CD4-positive, alpha-beta T cell treated with Interleukin-21 for 1 hour (primary cell): Measurements from ENCODE around the gene FGGY.

Experiments
- DNase-seq: peaks from one replicate; pipeline ENCODE4 v3.0.0-alpha.2; 2020

The FGGY gene

DNA sequence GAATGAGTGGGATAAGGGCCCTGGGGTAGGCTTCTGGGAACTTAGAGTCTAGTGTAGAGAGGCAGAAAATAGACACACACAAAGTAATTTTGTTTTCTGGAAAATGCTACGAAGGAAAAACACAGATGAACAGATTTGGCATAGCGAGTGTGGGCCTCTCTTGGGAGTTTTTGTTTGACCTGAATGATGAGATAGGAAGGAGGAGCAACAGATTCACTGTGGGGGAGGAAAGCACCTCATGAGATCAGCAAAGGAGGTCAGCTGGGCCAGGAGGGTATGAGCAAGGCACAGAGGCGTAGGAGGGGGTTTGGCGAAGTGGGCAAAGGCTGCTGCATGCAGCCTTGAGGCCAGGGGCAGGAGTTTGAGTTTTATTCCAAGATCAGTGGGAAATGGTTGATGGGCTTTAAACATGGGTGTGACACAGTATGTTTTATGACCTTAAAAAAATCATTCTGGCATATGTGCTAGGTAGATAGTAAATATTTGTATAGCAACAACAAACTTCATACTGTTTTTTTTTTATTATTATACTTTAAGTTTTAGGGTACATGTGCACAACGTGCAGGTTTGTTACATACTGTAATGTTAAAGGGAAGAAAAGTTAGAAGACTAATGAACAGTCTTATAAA is 57.9 kb downstream of the FGGY start:
- DNase-seq, result no peak

DNA sequence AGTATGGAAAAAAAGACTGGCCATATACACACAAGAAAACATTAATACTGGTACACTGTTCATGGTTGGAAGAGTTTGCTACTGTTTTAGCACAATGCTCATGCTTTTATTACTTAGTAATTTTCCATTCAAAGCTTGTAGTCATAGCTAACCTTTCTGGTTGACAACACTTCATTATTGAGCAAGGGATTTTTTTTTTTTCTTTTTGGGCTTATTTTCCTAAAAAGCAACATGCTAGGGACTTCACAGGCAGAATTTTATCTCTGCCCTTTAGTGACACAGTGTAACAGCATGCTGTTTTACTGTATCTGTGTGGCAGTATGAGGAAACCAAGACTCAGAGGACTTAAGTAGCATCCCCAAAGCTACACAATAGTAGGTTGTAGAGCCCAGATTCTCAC is 58.5 kb downstream of the FGGY start:
- DNase-seq, result no peak

DNA sequence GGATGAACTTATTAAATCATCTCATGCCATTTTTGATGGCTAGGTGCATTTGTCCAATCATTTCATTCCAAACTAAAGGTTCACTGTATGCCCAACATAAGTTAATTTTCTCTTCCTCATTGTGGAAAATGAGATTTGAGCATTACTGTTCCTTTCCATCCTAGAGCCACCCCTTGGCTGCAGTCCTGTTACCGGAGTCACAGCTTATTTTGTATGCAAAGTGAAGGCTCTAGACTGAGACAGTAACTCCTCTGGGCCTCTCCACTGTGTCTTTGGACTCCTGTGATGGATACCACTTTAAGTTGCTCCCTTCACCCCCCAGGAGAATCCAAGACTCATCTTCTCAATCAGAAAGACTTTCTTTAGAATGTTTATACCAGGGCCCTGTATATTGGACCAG is 59.7 kb downstream of the FGGY start:
- no peak for DNase-seq

DNA sequence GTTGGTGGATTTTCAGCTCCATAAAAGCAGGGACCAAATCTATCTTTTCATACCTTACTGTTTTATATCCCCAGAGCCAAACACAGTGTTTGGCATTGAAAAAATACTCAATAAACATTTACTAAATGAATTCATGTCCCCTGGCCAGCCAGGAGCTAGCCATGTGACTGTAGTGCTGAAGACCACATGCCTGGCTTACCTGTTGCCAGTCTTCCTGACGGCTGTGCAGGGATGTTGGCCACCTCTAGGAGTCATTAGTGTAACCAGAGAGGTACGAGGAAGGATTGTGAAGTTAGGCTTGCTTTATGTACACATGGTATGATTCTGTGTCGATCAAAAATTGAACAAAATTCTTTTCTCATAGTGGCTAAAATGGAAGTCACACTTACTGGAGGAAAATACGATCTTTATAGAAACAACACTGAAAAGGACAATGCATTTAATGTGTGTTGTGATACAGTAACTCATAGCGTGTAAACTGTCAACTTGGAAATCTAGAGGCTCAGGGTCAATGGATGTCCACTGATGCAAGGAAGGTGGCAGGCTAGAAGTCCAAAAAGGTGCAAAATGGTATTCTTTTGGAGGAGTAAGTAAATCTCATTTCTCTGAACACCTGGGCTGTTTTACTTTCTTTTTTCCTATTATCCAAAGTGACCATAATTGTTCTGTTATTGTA is 60.9 kb downstream of the FGGY start:
- DNase-seq, result no peak

DNA sequence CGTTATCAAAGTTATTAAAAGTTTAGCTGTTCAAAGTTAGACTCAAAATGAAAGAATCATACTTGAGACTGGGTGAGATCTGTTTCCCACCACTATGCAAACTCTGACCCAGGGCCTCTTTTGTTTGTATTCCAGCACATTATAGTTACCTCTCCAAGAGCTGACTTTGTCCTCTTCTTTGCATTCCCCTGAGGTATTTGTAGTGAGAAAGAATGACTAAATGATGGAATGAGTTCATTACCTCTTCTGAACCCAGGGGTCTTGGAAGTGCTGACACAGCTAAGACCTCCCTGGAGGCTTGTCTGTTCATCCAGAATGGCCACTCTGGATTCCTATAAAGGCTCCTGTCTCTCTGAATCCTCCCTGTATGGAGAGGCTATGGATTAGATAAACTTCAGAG is 62.4 kb downstream of the FGGY start:
- no peak for DNase-seq

DNA sequence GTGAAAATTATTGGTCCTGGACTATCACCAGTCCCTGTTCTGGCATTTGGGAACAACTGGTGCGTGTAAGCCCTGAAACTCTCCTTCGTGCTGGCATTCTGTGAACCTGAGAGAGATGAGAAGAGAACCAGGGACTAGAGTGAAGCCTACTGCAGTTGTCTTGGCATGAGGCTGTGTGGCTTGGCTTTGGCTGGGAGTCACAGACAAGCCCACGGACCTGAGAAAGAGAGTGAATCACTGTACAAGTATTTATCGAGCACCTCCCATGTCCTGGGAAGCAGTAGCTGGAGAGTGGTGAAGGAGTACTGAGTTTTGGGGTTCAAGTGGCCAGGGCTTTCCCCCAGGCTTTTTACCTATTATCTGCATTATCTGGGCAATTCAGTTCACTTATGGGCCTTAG is 63.3 kb downstream of the FGGY start:
- DNase-seq, result no peak

DNA sequence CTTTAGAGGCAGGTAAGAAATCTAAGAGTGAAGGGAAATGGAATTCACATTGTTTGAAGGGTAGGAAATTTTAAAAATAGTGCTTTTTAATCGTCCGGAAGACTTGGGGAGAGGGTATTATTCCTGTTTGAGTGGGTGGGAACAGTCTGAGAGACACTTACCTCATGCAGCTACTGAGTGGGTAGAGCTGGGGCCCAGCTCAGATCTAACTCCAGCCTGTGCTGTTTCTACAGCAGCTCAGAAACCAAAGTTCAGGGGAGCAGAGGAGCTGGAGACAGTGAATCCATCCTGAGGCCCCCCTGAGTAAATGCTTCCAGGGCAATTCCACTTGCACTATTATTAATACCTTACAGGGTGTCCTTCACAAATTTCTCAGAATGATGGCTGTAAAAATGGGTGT is 63.8 kb downstream of the FGGY start:
- DNase-seq, result no peak

DNA sequence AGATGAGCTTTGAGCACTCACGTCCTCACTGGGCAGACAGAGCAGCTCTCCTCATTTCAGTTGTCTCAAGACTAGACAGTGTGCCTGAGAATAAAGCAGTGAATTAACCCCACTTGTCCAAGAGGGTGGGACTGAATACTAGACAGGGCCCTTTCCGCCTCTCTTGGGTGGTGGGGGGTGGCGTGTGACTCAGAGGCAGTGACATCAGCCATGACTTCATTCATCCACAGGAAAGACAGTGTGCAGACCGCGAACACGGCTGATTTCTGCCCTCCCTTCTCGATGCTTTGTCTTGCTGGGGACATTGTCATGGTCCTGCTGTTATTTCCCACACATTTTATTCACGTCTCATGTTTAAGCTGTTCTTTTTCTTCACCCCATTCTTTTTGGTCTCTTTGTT is 64.9 kb downstream of the FGGY start:
- DNase-seq, result no peak

DNA sequence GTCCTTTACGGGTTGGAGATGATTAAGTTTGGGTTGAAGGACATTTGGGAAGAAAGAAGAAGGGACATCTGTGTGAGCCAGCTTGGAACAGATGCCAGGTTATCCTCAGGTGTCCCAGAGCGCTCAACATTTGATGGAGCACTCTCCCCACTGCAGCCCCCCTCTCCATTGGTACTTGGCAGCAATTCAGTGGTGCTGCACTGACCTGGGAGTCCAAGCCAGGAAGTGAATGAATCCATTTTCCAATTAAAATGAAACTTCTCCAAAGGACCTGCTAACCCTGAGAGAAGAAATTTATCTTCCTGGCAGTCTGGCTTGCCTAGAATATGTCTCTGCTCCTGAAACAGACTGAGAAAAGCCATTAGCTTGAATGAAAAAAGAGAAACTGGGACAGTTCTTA is 67.1 kb downstream of the FGGY start:
- no peak for DNase-seq

DNA sequence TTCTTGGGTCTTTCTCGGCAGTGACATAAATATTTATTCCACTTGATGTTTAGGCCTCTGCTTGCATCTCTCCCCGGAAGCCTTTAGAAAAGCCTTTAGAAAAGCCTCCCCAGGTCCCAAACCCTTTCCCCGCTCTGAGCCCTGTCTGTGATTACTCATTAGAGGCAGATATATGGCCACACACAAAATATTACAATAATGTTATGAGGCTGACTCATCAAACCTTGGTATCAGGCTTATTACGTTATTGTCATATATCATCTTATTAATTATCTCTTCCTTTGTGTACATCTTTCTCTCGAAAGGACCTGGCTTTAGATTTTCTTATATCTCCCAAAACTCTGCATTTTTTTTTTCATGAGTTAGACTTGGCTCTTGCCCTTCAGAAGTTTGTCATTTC is 69.5 kb downstream of the FGGY start:
- no peak for DNase-seq

DNA sequence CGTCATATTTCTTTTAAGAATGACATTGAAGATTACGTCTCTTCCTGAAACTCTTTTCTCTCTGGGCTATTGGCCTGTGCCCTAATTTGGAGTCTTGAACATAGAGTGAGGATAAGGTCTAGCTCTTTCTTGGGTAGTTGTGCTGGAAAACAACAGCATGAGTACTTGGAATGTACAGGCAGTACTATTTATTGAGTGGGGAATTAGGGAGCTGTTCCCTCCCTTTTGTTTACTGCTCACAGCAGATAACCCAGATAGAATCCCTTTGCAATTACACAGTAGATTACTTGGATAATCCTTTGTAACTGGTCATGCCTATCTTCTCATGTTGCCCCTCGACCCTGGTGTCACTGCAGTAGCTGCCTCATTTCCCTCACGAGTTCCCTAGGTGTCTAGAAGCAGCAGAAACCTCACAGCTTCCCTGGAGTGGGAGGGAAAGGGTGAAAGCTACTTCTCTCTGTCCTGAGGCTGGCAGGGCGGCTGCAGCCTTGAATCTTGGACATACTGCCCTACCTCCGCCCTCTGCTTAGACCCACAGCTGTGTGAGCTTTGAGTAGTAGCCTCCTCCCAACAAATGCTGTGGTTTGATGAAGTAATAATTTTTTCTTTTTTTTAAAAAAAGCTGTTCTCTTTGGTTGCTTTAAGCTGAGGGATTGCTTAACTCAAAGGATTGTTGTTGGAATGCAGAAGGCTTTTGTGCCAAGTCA is 70.6 kb downstream of the FGGY start:
- DNase-seq, result no peak

DNA sequence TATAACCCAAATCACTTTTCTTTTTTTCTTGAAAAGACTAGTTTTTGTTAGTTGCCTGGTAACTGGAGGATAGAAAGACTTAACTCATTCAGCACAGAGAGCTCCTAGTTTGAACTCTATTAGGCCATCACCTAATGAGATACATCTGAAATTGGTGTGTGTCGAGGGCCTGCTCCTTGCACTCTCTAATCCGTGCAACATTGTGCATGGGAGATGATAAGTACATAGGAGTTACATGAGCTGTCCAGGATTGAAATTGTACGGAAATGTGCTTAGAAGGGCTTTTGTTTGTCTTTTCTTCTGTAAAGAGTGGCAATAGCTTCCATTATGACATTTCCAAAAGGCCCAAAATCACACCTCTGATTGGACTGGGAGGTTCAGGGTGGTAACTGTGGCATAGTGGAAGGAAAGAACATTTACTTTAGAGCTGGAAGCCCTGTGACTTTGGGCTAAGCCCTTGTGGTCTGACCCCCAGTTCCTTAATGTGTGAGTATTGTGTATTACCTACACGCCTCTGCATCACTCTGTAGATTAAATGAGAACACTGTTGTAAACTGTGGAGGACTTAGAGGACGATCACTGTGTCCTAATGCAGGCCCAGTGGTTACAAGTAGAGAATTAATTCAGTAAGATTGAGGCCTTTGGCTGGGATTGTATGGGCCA is 71.2 kb downstream of the FGGY start:
- DNase-seq, result no peak

DNA sequence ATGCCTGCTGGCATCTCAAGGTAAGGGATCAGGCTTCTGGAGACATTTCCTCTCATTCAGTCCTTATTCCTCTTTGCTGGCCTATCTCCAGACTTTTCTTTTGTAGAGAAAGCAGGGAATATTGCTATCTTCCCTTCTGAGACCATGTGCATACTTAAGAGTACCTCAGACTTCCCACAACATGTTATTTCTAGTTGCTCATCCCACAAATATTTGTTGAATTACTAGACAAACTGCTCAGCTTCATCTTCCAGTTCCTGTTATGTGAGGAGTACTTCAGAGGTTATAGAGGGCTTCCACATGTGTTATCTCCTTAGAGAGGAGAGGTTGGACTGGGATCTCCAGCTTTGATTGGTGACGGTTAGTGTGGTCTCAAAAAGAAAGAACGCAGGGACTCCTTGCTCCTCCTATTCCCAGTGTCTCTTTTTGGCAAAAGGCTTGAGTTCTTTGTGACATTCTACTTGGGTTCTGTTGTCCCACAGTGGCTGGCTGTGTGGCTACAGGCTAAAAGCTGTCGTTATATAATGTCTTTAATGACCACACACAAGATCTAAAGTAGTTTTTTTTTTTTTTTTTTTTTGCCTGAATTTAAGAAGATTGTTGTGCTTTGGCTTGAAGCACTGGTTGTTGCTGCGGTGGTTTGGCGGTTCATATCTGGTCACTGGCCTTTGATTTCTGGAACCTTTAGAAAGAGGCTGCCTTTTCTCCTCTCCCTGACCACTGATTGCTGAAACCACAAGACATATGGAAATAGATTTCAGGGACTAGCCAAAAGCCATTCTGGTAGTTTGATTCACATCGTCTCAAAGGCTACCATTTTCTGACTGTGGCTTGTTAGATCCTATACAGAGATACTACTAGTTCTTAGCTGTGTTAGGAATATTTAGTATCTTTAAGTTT is 78.7 kb downstream of the FGGY start:
- no peak for DNase-seq

DNA sequence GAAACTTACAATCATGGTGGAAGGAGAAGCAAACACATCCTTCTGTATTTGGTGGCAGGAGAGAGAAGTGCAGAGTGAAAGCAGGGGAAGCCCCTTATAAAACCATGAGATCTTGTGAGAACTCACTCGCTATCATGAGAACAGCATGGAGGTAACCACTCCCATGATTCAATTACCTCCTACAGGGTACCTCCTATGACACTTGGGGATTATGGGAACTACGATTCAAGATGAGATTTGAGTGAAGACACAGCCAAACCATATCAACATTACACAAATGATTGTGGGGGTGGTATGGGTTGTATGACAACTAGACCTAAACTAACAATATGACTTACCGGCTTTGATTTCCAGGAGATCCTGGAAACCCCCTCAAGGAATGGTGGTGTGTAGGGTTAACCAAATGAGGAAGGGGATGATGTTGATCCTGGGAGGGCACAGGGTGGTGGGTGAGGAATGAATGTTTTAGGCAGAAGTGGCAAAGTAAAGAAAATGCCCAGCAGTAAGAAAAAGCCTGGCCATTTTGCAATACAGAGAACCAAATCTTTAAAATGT is 80.5 kb downstream of the FGGY start:
- no peak for DNase-seq

DNA sequence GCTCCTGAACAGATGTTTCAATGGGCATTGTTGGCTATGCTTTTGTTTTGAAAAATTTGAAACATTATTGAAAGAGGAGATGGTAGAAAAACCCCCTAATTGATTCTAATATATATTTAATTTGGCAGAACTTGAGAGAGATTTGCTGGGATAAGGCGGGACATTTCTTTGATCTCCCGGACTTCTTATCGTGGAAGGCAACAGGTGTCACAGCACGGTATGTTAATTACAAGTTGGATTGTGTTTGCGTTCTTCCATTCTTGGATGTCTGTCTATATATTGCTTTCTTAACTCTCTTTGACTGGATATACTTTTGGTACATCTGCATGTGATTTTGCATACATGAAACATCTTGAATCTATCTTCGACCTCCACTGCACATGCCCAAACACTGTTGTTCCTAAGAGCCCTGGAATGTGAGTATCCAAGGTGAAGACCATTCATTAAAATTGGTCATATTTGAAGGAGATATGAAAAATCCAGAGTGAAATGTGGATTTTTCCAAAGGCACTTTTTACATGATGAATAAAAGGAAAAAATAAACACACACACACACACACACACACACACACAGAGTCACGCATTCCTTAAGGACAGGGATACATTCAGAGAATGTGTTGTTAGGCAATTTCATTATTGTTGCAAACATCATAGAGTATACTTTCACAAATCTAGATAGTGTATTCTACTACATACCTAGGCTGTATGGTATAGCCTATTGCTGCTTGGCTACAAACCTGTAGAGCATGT is 81.9 kb downstream of the FGGY start:
- DNase-seq, result no peak

DNA sequence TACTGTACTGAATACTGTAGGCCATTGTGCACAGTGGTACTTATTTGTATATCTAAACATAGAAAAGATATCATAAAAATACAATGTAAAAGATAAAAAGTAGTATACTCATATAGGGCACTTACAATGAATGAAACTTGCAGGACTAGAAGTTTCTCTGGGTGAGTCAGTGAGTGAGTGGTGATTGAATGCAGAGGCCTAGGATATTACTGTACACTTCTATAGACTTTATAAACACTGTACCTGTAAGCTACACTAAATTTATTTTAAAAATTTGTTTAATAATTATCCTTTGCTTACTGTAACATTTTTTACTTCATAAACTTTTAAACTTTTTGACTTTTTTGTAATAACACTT is 82.5 kb downstream of the FGGY start:
- no peak for DNase-seq

DNA sequence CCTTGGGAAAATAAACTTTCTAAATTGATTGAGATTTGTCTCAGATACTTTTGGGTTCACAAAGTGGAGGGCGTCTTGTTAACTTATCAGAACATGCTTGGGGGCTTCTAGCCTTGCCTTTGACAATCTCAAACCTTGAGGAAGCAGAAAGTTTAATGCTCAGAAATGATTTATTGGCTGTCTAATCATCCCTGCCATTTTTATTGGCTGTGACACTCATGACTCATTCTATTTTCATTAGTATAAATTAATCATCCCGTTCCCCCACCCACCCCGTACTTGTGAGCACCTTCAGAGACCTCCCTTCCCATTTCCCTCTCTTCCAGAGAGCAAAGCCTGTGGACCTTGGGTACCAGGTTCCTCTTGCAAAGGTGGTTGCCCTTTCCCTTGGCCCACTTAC is 87.1 kb downstream of the FGGY start:
- DNase-seq, result no peak

DNA sequence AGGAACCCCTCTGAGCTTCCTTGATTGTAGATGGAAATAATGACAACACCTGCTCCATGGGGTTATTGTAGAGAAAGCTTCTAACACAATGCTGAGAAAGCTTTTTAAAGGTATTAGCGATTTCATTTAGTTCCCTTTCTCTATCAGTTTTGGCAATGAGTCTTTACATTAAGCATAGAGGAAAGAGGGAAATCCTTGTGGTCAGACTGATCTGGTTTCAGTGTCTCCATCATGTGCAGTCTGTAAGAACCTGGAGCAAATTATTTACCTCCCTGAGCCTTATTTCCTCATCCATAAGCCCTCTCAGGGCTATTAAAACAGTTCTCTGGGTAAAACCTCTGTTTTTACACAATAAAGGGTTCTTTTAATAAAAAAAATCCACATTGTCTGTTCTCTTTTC is 87.5 kb downstream of the FGGY start:
- no peak for DNase-seq

DNA sequence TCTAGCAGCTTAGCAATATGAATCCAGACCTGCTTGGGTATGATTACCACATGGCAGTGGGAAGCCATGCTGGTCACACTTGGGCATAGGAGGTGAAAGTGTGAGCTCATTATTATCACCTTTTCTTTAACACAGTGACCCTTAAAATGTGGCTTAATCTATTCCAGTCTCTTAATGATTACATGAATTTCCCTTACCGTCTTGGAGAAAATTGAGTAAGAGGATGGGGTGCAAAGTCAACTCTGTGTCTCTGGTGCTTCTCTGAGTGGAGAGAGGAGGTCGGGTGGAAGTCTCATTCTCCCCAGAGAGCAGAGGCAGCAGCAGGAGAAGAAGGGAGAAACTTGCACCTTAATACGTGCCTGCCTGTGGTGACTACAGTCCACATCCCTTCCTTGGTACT is 91.3 kb downstream of the FGGY start:
- DNase-seq, result no peak

DNA sequence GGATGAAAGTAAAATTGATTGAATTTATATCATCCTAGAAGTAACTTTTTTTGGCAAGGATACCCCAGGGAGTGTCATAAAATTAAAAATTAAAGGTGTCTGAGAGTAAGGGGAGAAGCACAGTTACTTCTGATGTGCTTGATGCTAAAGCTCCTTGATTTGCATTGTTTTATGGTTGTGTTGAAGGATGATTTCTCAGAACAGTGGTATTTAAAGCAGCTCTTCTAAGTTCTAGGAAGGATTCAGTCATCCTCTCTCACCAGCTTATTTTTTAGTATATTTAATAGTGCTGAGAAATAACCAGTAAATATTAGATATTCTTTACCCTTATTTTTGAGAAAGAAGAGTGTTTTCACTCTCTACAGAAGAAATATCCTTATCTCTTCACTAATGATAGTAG is 93.0 kb downstream of the FGGY start:
- DNase-seq, result no peak

DNA sequence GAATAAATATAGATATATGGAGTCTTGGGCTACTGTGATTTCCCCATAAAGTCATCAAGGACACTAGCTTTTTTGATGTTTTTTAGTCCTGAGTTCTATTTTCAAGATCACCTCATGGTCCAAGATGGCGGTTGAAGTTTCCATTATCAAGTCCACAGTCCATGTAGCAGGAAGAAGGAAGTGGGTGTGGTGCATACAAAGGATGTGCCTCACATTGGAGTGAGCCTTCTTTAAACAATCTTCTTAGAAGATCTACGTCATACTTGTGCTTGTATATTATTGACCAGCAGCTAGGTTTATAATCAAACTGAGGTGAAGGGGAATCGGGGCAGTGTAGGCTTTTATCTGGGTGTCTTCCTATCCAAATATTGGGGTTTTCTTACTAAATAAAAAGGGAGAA is 93.4 kb downstream of the FGGY start:
- no peak for DNase-seq
